HG03280 (cell line): ENCODE data around the gene NFILZ.

Experiments used
- ATAC-seq: cut with Tn5 transposase; IDR thresholded peaks from one replicate; pipeline ENCODE4 v1.9.1; 2021; ENCODE audit warnings: mild to moderate bottlenecking, moderate library complexity; ENCODE audit not compliant: unreplicated experiment

NFILZ gene

DNA sequence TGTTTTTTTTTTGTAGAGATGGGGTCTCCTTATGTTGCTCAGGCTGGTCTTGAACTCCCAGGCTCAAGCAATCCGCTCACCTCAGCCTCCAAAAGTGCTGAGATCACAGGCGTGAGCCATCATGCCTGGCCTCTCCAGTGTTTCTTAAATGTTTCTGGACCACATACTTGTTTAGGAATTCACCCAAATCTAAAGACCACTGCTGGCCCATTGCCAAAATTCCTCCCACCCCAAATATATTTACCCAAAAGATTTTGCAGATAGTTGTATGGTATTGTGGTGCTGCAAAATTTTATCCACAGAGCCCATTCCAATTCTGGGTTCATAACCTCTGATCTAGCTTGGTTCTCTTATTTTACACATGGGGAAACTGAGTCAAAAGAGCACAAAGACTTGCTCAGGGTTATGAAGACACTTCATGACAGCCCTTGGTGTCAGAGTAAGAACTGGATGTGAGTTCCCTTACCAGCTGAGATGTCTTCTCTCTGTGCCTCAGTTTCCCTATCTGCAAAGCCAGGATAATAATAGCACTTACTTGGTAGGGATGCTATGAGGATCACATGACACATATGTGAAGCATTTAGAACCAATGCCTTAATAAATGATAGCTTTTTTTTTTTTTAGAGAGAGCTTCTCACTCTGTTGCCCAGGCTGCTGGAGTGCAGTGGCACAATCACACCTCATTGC, 10.9 kb downstream of the NFILZ start:
- ATAC-seq = no peak

- ATAC-seq = no peak
Measured at GRCh38 chr19:8641908-8642547, 11.6 kb downstream of the NFILZ start.

DNA sequence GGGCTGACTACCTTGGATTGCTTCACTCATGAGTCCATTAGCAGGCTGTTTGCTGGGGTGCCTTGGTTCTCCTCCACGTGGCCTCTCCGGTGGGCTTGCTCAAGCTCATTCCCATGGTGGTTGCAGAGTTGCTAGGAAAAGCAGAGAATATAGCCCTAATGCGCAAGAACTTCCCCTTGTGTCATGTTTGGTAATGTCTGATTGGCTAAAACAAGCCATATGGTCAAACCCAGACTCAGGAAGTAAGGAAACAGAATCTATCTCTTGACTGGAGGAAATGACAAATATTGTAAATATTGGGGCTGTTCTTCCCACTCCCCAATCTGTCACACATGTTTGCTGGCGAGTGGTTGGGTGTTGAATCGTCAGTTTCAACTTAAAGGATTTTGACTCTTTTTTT, 12.1 kb downstream of the NFILZ start:
- no peak for ATAC-seq

DNA sequence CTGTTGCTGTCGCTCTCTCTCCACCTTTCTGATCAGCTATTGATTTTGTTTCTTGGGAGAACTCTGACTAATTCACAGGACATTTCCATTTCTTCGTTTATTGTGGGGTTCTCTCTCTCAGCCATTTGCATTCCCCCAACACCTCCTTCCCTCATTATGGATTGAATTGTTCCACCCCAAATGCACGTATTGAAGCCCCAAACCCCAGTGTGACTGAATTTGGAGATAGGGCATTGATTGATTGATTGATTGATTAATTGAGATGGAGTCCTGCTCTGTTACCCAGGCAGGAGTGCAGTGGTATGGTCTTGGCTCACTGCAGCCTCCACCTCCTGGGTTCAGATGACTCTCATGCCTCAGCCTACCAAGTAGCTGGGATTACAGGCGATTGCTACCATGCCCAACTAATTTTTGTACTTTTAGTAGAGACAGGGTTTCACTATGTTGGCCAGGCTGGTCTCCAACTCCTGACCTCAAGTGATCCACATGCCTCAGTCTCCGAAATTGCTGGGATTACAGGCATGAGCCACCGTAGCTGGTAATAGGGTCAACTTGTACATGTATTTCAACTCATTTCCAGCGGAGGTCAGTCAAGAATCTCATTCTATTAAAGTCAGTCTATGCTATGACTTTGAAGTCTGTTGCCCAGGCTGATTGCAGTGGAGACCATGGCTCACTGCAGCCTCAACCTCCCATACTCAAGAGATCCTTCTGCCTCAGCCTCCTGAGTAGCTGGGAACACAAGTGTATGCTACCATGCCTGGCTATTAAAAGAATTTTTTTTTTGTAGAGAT, 13.6 kb downstream of the NFILZ start:
- no peak for ATAC-seq

GRCh38 chr19:8648240-8648639, 17.8 kb downstream of the NFILZ start:
- ATAC-seq = no peak

- ATAC-seq = no peak
Measured at GRCh38 chr19:8654591-8655339, 24.3 kb downstream of the NFILZ start.

DNA sequence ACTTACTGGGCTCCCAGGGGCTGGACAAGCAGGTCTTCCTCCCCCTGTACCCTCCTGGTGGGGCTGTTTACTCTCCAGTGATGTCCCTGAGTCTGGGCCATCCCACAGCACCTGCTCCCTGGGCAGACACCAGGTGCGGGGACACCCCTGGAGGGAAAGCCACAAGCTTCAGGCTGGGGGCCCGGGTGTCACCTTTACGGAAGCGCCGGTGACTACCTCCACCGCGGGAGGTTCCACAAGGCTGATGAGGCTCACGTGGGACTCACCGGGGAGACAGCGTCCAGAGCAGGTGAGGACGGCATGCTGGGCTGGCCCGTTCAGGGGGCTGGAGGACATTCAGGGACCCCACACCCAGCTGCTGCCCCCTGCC, 24.9 kb downstream of the NFILZ start:
- no peak for ATAC-seq

DNA sequence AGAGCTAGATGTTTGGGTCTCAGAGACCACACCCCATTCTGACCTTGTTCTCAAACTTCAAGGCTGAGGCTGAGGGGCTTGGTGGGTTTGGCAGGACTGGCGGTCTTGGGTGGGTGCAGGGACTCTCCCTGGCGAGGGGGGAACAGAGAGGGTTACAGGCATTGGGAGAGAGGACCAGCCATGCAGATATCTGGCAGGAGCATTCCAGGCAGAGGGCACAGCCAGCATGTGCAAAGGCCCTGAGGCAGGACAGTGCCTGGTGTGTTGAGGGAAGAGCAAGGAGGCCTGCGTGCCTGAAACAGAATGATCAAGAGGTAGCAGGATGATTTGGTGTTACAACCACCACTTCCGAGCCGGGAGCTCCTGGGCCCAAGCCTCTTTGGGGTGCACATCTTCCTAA, 27.4 kb downstream of the NFILZ start:
- ATAC-seq = no peak

DNA sequence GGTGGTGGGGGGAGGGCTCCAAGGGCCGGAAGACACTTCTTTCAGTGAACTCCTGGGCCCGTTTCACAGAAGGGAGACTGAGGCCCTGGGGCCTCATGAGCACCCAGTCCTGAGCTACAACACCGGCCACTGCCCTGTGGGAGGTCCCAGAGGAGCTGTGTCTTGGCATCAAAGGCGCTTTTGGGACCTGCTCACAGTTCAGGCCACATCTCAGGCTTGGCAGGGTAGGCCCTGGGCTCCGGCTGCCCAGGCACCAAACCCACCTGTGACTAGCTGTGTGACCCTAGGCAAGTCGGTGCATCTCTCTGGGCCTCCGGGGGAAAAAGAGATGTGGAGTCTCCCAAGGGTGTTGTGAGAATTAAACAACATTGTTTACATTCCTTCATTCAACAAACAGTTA, 29.5 kb downstream of the NFILZ start:
- no peak for ATAC-seq

GRCh38 chr19:8662263-8662662, 31.8 kb downstream of the NFILZ start:
- no peak for ATAC-seq

DNA sequence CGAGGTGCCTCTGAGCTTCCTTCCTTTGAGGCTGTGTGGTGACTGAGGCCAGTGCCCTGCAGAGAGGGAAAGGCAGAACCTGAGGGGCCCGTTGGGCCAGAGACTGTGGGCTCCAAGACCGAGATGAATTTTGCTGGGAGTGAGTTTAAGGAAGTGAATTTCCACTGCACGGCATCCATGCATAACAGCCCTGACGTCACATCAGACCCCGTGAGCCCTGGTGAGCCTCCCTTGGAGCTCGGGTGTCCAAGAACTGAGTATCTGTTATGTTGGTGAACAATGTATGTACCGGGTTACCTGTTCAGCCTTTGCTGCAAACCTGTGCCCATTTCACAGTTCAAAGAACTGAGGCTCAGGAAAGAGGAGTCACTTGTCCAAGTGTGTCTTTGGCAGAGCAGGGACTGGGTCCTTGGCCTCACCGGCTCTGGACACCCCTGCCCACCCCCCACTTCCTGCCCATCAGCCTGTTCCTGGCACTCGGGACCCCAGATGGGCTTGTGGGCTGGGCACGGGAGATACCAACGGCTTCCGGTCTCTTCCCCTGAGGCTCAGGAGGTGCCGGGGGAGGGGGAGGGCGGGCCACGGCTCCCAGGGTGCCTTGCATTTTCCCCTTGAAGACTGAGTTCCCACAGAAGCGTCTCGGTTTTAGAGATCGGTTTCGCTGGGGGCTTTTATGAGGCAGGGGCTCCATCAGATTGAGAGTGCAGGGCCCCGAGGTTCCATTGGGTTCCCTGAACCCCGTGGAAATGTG, 33.7 kb downstream of the NFILZ start:
- ATAC-seq = no peak

DNA sequence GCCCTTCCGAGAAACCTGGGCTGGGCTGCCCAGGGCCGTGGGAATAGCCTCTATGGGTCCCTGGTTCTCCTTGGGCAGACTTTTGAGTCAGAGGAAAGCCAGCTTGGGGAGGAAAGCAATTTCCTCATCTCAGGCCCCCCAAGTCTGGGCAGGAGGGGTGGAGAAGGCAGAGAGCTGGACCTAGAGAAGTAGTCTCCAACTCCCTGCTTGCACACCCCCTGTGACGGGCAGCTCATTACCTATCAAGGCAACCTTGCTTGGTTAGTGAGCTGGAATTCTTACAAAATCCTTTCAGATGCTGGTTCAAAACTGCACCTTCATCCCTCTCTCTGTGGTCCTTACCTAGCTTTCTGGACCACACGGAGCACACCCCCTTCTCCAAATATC, 34.2 kb downstream of the NFILZ start:
- no peak for ATAC-seq

GRCh38 chr19:8665468-8666213, 35.2 kb downstream of the NFILZ start:
- no peak for ATAC-seq

GRCh38 chr19:8666814-8667405, 36.5 kb downstream of the NFILZ start:
- no peak for ATAC-seq

GRCh38 chr19:8673276-8673891, 43.0 kb downstream of the NFILZ start:
- no peak for ATAC-seq

DNA sequence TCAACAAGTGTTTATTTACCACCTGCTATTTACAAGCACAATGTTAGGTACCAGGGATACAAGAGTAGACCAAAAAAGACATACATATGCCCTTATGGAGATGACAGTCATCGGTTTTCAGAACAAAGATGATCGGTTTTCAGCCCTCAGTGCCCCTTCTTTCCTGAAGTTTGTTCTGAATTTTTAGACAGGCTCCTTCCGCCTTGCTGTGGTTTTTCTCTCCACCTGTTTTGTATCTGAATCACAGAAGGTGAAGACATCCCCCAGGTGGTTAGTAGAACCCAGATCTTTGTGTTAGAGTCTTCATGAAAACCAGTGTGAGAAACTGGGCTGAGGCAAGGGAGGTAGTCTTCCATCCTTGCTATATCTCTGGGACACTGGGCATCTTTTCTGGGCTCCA, 44.6 kb downstream of the NFILZ start:
- ATAC-seq = no peak

- ATAC-seq = no peak
Measured at GRCh38 chr19:8678244-8678807, 47.9 kb downstream of the NFILZ start.
